Measurements from ENCODE around the gene BCAM.
A peak's percentile ranks its signal among the peaks of the same experiment; 100 is the strongest.
"Not testable (repeated sequence)": the region's sequence is repeated elsewhere in the genome, so short reads cannot be mapped to it uniquely, and the experiment has no call there.

BCAM gene

GRCh38 chr19:44818466-44819031, 9.6 kb downstream of the BCAM start:
- DNase-seq, result no peak

- DNase-seq, result no peak
Observed at GRCh38 chr19:44819246-44819832, 10.4 kb downstream of the BCAM start.

- no peak for DNase-seq
Observed at GRCh38 chr19:44820648-44821609, 12.0 kb downstream of the BCAM start.

- no peak for DNase-seq
Observed at GRCh38 chr19:44822177-44822576, 13.3 kb downstream of the BCAM start.

GRCh38 chr19:44822670-44823372, 13.9 kb downstream of the BCAM start:
- no peak for DNase-seq

GRCh38 chr19:44823373-44823698, 14.4 kb downstream of the BCAM start:
- no peak for DNase-seq

- no peak for DNase-seq
Observed at GRCh38 chr19:44824761-44825160, 15.9 kb downstream of the BCAM start.

GRCh38 chr19:44832875-44833274, 24.0 kb downstream of the BCAM start:
- not testable (repeated sequence) for DNase-seq

GRCh38 chr19:44834399-44834798, 25.5 kb downstream of the BCAM start:
- DNase-seq, result not testable (repeated sequence)

- DNase-seq, result no peak
Observed at GRCh38 chr19:44839276-44839675, 30.4 kb downstream of the BCAM start.

- DNase-seq, result no peak
Observed at GRCh38 chr19:44840811-44841210, 31.9 kb downstream of the BCAM start.

GRCh38 chr19:44841231-44841630, 32.3 kb downstream of the BCAM start:
- no peak for DNase-seq

GRCh38 chr19:44845286-44845611, 36.3 kb downstream of the BCAM start:
- DNase-seq, result no peak

- DNase-seq, result peak; percentile 83
Observed at GRCh38 chr19:44845612-44846454, 36.9 kb downstream of the BCAM start, which contains the start of gene NECTIN2. Gene NECTIN2 (plus strand): TSS chr19:44846297. CDS start chr19:44846526, 229 bp downstream.

- DNase-seq, result no peak
Observed at GRCh38 chr19:44846455-44847143, 37.7 kb downstream of the BCAM start.

GRCh38 chr19:44847144-44848035, 38.5 kb downstream of the BCAM start:
- DNase-seq, result no peak

GRCh38 chr19:44848036-44848811, 39.3 kb downstream of the BCAM start:
- DNase-seq, result no peak

- DNase-seq, result no peak
Observed at GRCh38 chr19:44848812-44849447, 40.0 kb downstream of the BCAM start.

- DNase-seq, result no peak
Observed at GRCh38 chr19:44850641-44851109, 41.8 kb downstream of the BCAM start.

Measured in stimulated activated naive CD4-positive, alpha-beta T cell treated with Interleukin-2 at 50 U/mL for 16 hours (primary cell).